COLO668 (cell line): Measurements from ENCODE around the gene RASSF10.

Experiments used
- DNase-seq: peaks from one replicate; lab custom pipeline; 2025; ENCODE audit not compliant: unreplicated experiment; lab: John Stamatoyannopoulos, UW

The RASSF10 gene

GRCh38 chr11:13008625-13009475 lies at the start of gene RASSF10:
TSS of gene RASSF10 (plus strand) at chr11:13009316. CDS start at chr11:13009577, 261 bp downstream.
- peak; percentile 95 for DNase-seq

- DNase-seq, result no peak
Measured at GRCh38 chr11:12961615-12962014, 47.5 kb upstream of the RASSF10 start.

- no peak for DNase-seq
Measured at GRCh38 chr11:12962306-12962705, 46.8 kb upstream of the RASSF10 start.

GRCh38 chr11:12963051-12963450 lies 46.1 kb upstream of the RASSF10 start:
- no peak for DNase-seq

- DNase-seq, result peak; percentile 75
Measured at GRCh38 chr11:12963792-12964536, 45.2 kb upstream of the RASSF10 start.

- no peak for DNase-seq
Measured at GRCh38 chr11:12964650-12965049, 44.5 kb upstream of the RASSF10 start.

GRCh38 chr11:12966002-12966401 lies 43.1 kb upstream of the RASSF10 start:
- no peak for DNase-seq

GRCh38 chr11:12968101-12968500 lies 41.0 kb upstream of the RASSF10 start:
- no peak for DNase-seq

- DNase-seq, result no peak
Measured at GRCh38 chr11:12968826-12969225, 40.3 kb upstream of the RASSF10 start.

GRCh38 chr11:12971955-12972354 lies 37.2 kb upstream of the RASSF10 start:
- no peak for DNase-seq

- DNase-seq, result no peak
Measured at GRCh38 chr11:12973528-12974181, 35.5 kb upstream of the RASSF10 start.

- no peak for DNase-seq
Measured at GRCh38 chr11:12975195-12975594, 33.9 kb upstream of the RASSF10 start.

GRCh38 chr11:12979928-12980689 lies 29.0 kb upstream of the RASSF10 start:
- DNase-seq, result peak; percentile 80

GRCh38 chr11:12981676-12982522 lies 27.2 kb upstream of the RASSF10 start:
- no peak for DNase-seq

- no peak for DNase-seq
Measured at GRCh38 chr11:12983336-12983735, 25.8 kb upstream of the RASSF10 start.

- DNase-seq, result no peak
Measured at GRCh38 chr11:12986194-12986898, 22.8 kb upstream of the RASSF10 start.

GRCh38 chr11:12989428-12990161 lies 19.5 kb upstream of the RASSF10 start:
- DNase-seq, result no peak

- DNase-seq, result no peak
Measured at GRCh38 chr11:12990162-12990480, 19.0 kb upstream of the RASSF10 start.

- no peak for DNase-seq
Measured at GRCh38 chr11:12991426-12991825, 17.7 kb upstream of the RASSF10 start.
